Measurements from ENCODE around the gene CORO2B. TPM values are rescaled to one million over a fixed set of nuclear protein-coding genes. Genes with fewer than 3 reads are reported as not detected.

The CORO2B gene
- total RNA-seq, 1 experiment from 2014 or later, result 0.14 TPM

- DNase-seq, result no peak
- H3K27me3 Mint-ChIP-seq (ENCODE audit: unreplicated experiment), result peaks cover 88% of the 10 kb centered on the region
- H3K27ac Mint-ChIP-seq (ENCODE audit: unreplicated experiment), result no peak overlapping the region
- H3K4me3 Mint-ChIP-seq (ENCODE audit: low read depth, unreplicated experiment), result no peak overlapping the region
- intact Hi-C loops (cut with micrococcal nuclease; ENCODE audit: unreplicated experiment), result no loop called here
- CTCF ChIA-PET, result no interaction called here
- no peaks in the 10 kb centered on the region for H3K36me3 Mint-ChIP-seq (ENCODE audit: insufficient read depth, unreplicated experiment)
- no peak for TF ChIP-seq CTCF (IDR thresholded peaks at IDR 0.05; ENCODE audit: unreplicated experiment)
- no peaks in the 10 kb centered on the region for H3K9me3 Mint-ChIP-seq (ENCODE audit: low read depth, unreplicated experiment)
- H3K4me1 Mint-ChIP-seq (ENCODE audit: low read depth, unreplicated experiment), result no peaks in the 10 kb centered on the region
- BruUV-seq (replicated peaks), result no TSS peak
Measured at GRCh38 chr15:68710536-68710935, 131.7 kb downstream of the CORO2B start.

- no peak for DNase-seq
- BruUV-seq (replicated peaks), result no TSS peak
- Mint-ChIP-seq H3K36me3 (ENCODE audit: insufficient read depth, unreplicated experiment) (no peaks in the 10 kb centered on the region), H3K9me3 (ENCODE audit: low read depth, unreplicated experiment) (peaks cover under 1% of the 10 kb centered on the region), H3K27ac (ENCODE audit: unreplicated experiment) (no peak overlapping the region), H3K27me3 (ENCODE audit: unreplicated experiment) (peaks cover 88% of the 10 kb centered on the region), H3K4me1 (ENCODE audit: low read depth, unreplicated experiment) (no peaks in the 10 kb centered on the region), H3K4me3 (ENCODE audit: low read depth, unreplicated experiment) (no peak overlapping the region)
- CTCF ChIA-PET, result no interaction called here
- intact Hi-C loops (cut with micrococcal nuclease; ENCODE audit: unreplicated experiment), result no loop called here
- no peak for TF ChIP-seq CTCF (IDR thresholded peaks at IDR 0.05; ENCODE audit: unreplicated experiment)
Measured at GRCh38 chr15:68711406-68711805, 132.6 kb downstream of the CORO2B start.

GRCh38 chr15:68712886-68713285 is 134.1 kb downstream of the CORO2B start:
- CTCF ChIA-PET, result interaction anchor here (0.6 kb wide), 1 partner anchor 9 kb away, joined by 3 read pairs; no protein-coding TSS in a partner anchor
- H3K27me3 Mint-ChIP-seq (ENCODE audit: unreplicated experiment), result peaks cover 88% of the 10 kb centered on the region
- no peak for DNase-seq
- H3K27ac Mint-ChIP-seq (ENCODE audit: unreplicated experiment), result no peak overlapping the region
- no peaks in the 10 kb centered on the region for H3K4me1 Mint-ChIP-seq (ENCODE audit: low read depth, unreplicated experiment)
- BruUV-seq (replicated peaks), result no TSS peak
- no peak overlapping the region for H3K4me3 Mint-ChIP-seq (ENCODE audit: low read depth, unreplicated experiment)
- TF ChIP-seq CTCF (IDR thresholded peaks at IDR 0.05; ENCODE audit: unreplicated experiment), result no peak
- intact Hi-C loops (cut with micrococcal nuclease; ENCODE audit: unreplicated experiment), result no loop called here
- H3K36me3 Mint-ChIP-seq (ENCODE audit: insufficient read depth, unreplicated experiment), result no peaks in the 10 kb centered on the region
- peaks cover 2% of the 10 kb centered on the region for H3K9me3 Mint-ChIP-seq (ENCODE audit: low read depth, unreplicated experiment)

GRCh38 chr15:68713874-68714273 is 135.1 kb downstream of the CORO2B start:
- no peak for TF ChIP-seq CTCF (IDR thresholded peaks at IDR 0.05; ENCODE audit: unreplicated experiment)
- H3K27ac Mint-ChIP-seq (ENCODE audit: unreplicated experiment), result no peak overlapping the region
- CTCF ChIA-PET, result no interaction called here
- no peak overlapping the region for H3K4me3 Mint-ChIP-seq (ENCODE audit: low read depth, unreplicated experiment)
- H3K4me1 Mint-ChIP-seq (ENCODE audit: low read depth, unreplicated experiment), result no peaks in the 10 kb centered on the region
- DNase-seq, result no peak
- intact Hi-C loops (cut with micrococcal nuclease; ENCODE audit: unreplicated experiment), result no loop called here
- BruUV-seq (replicated peaks), result no TSS peak
- peaks cover 95% of the 10 kb centered on the region for H3K27me3 Mint-ChIP-seq (ENCODE audit: unreplicated experiment)
- no peaks in the 10 kb centered on the region for H3K36me3 Mint-ChIP-seq (ENCODE audit: insufficient read depth, unreplicated experiment)
- H3K9me3 Mint-ChIP-seq (ENCODE audit: low read depth, unreplicated experiment), result peaks cover 2% of the 10 kb centered on the region

Data from Calu3 (cell line).